Measurements from ENCODE around the gene EGF. TPM values are rescaled to one million over a fixed set of nuclear protein-coding genes. Genes with fewer than 3 reads are reported as not detected.
A peak's percentile ranks its signal among the peaks of the same experiment; 100 is the strongest.

The EGF gene
- total RNA-seq, 1 donor from 2014 or later = 24.5 TPM

DNA sequence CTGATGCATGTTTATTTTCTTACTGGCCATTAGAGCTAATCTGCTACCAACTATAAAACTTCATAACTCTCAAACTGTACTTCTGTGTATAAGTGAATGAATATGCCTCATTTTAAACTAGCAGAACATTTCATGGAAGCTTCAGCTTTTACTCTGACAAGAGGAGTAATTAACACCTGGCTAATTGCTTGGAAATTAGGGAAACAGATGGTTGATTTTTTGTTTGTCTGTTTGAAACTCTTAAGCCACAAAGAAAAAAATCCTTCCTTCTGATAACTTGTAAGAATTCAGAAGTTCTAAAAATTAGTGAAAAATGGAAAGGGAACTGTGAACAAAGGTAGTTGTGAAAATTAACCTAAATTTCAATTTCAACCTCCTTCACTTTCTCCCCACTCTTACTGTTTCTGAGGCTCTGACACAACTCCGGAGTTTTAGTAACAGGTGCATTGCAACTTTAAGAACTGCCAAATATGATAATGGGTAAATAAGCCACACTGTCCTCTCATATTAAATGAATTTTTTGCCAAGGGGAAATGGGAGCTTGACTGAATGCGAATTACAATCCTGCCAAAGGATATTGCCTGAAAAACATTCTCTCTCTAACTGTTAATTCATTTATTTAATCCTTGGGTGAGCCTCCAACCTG, 1.0 kb downstream of the EGF start:
- peak overlapping the region; percentile 75 to 82 (median 76) for H3K9ac ChIP-seq (ENCODE audit: low read depth in 1 of 3, low read length in 3 of 3)

DNA sequence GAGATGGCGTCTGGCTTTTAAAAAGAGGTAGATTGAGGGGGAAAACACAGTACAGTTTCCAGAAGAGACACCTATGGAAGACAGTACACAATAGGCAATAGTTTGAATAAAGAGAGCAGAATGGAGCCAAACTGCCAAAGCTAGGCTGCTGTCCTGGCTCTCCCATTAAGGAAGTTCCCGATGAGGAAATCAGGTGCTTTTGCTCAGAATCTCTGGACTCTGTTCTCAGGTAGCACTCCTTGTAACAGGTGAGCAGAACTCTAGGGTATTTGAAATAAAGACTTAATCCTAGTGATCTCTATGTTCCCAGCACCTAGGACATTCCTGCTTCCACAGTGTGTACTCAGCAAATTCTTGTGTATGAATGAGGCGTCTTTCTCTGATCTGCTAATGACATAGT, 1.6 kb downstream of the EGF start:
- H3K27ac ChIP-seq (ENCODE audit: low read depth, low read length) = peak overlapping the region; percentile 95
- H3K4me3 ChIP-seq (ENCODE audit: low read length in 3 of 3) = peak overlapping the region; percentile 74 to 81 (median 77)
- H3K9ac ChIP-seq (ENCODE audit: low read depth in 1 of 3, low read length in 3 of 3) = peak overlapping the region; percentile 75 to 82 (median 76)

More for the DNA sequence above, 1.0 kb downstream of the EGF start:
- H3K27me3 ChIP-seq (ENCODE audit: control insufficient read depth in 3 of 3, insufficient read depth in 3 of 3, low read length in 3 of 3) = no peaks in the 10 kb centered on the region
- peak overlapping the region; percentile 74 to 81 (median 77) for H3K4me3 ChIP-seq (ENCODE audit: low read length in 3 of 3)
- H3K4me1 ChIP-seq (ENCODE audit: control insufficient read depth in 3 of 3, insufficient read depth in 3 of 3, low read length in 3 of 3) = peaks cover 0 to 13% (median 8%) of the 10 kb centered on the region in 3 donors
- H3K9me3 ChIP-seq (ENCODE audit: control insufficient read depth in 3 of 3, low read length in 3 of 3) = no peaks in the 10 kb centered on the region
- H3K27ac ChIP-seq (ENCODE audit: low read depth, low read length) = peak overlapping the region; percentile 95
- H3K36me3 ChIP-seq (ENCODE audit: control insufficient read depth in 3 of 3, insufficient read depth in 3 of 3, low read length in 3 of 3) = no peaks in the 10 kb centered on the region

DNA sequence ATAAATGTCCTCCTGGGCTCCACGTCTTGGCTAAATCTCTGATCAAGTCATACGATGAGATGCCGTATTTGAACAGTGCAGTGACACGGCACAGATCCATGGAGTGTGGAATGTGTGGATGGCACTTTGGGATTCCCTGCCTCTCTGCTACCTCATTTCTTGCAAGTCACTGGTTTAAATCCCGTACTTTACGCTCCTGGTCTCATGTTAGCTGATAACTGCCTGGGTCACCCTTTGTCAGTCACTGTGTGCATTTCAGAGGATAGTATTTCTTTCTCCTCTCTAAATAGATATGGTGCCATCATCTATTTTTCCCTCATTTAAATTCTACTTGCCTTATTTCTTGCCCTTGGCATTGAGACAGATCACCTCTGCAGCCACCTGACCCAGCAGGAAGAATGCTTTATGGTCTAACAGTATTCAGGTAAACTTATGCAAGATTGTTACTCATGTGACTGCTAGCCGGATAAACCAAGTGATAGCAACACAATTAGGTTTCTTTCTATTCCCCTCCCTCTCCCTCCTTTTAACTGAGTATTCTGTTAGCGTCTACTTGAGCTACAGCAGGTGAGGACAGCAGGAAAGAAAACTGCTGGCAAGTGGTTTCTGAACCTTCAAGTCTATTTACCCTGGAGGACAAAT, 2.8 kb downstream of the EGF start:
- H3K36me3 ChIP-seq (ENCODE audit: control insufficient read depth in 3 of 3, insufficient read depth in 3 of 3, low read length in 3 of 3) = no peaks in the 10 kb centered on the region
- peaks cover 0 to 20% (median 10%) of the 10 kb centered on the region in 3 donors for H3K4me1 ChIP-seq (ENCODE audit: control insufficient read depth in 3 of 3, insufficient read depth in 3 of 3, low read length in 3 of 3)
- H3K9ac ChIP-seq (ENCODE audit: low read depth in 1 of 3, low read length in 3 of 3) = peak overlapping the region; percentile 75 to 79 (median 76)
- peak overlapping the region; percentile 95 for H3K27ac ChIP-seq (ENCODE audit: low read depth, low read length)
- no peaks in the 10 kb centered on the region for H3K27me3 ChIP-seq (ENCODE audit: control insufficient read depth in 3 of 3, insufficient read depth in 3 of 3, low read length in 3 of 3)
- H3K9me3 ChIP-seq (ENCODE audit: control insufficient read depth in 3 of 3, low read length in 3 of 3) = no peaks in the 10 kb centered on the region
- peak overlapping the region; percentile 74 to 81 (median 77) for H3K4me3 ChIP-seq (ENCODE audit: low read length in 3 of 3)

More for the DNA sequence above, 1.6 kb downstream of the EGF start:
- H3K27me3 ChIP-seq (ENCODE audit: control insufficient read depth in 3 of 3, insufficient read depth in 3 of 3, low read length in 3 of 3) = no peaks in the 10 kb centered on the region
- H3K9me3 ChIP-seq (ENCODE audit: control insufficient read depth in 3 of 3, low read length in 3 of 3) = no peaks in the 10 kb centered on the region
- peaks cover 0 to 17% (median 8%) of the 10 kb centered on the region in 3 donors for H3K4me1 ChIP-seq (ENCODE audit: control insufficient read depth in 3 of 3, insufficient read depth in 3 of 3, low read length in 3 of 3)
- no peaks in the 10 kb centered on the region for H3K36me3 ChIP-seq (ENCODE audit: control insufficient read depth in 3 of 3, insufficient read depth in 3 of 3, low read length in 3 of 3)

DNA sequence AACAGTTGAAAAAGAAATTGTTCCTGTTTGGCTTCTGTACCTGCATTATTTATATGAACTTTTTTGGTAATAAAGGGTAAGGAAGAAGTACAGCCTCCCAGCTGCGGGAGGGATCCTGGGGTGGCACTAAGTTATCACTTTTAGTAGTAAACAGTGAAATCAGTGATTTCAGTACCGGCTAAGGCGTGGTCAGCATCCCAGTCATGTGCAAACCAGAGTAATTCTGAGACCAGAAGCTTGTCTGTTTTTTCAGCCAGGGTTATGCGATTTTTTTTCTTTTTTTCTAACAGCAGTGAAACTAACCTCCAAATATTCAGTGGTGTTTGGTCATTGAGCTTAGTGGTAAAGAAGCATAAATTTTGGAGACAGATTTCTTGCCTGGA, 3.3 kb downstream of the EGF start:
- H3K27ac ChIP-seq (ENCODE audit: low read depth, low read length) = peak overlapping the region; percentile 95
- peak overlapping the region; percentile 69 to 75 (median 73) for H3K9ac ChIP-seq (ENCODE audit: low read depth in 1 of 3, low read length in 3 of 3)
- H3K9me3 ChIP-seq (ENCODE audit: control insufficient read depth in 3 of 3, low read length in 3 of 3) = no peaks in the 10 kb centered on the region
- H3K36me3 ChIP-seq (ENCODE audit: control insufficient read depth in 3 of 3, insufficient read depth in 3 of 3, low read length in 3 of 3) = no peaks in the 10 kb centered on the region
- no peaks in the 10 kb centered on the region for H3K27me3 ChIP-seq (ENCODE audit: control insufficient read depth in 3 of 3, insufficient read depth in 3 of 3, low read length in 3 of 3)
- H3K4me1 ChIP-seq (ENCODE audit: control insufficient read depth in 3 of 3, insufficient read depth in 3 of 3, low read length in 3 of 3) = peaks cover 0 to 20% (median 10%) of the 10 kb centered on the region in 3 donors
- H3K4me3 ChIP-seq (ENCODE audit: low read length in 3 of 3) = peak overlapping the region; percentile 74 to 81 (median 77)

DNA sequence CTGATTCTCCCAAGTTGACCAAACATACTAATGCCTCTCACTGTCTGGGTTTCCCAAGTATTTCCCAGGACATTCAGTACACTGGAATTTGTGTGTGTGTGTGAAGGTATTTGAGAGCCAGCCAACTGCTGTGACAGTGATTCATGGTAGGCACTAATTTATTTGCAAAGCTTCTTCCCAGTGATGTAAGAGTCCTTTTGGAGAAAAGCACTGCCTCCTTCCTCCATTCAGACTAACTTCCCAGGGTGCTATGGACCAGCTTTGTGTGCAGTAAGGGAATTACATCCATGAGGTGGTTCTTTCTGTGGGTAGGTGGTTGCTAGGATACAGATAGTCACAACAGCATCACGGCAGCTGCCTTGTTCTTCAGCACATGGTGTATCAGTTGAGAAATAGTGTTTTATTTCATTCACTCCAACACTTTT, 8.7 kb downstream of the EGF start:
- Histone ChIP-seq H3K27ac (ENCODE audit: low read depth, low read length) (peak overlapping the region; percentile 28), H3K4me3 (ENCODE audit: low read length in 3 of 3) (no peak overlapping the region), H3K4me1 (ENCODE audit: control insufficient read depth in 3 of 3, insufficient read depth in 3 of 3, low read length in 3 of 3) (peaks cover 10 to 26% (median 13%) of the 10 kb centered on the region in 3 donors), H3K9ac (ENCODE audit: low read depth in 1 of 3, low read length in 3 of 3) (no peak overlapping the region), H3K27me3 (ENCODE audit: control insufficient read depth in 3 of 3, insufficient read depth in 3 of 3, low read length in 3 of 3) (no peaks in the 10 kb centered on the region), H3K9me3 (ENCODE audit: control insufficient read depth in 3 of 3, low read length in 3 of 3) (no peaks in the 10 kb centered on the region), H3K36me3 (ENCODE audit: control insufficient read depth in 3 of 3, insufficient read depth in 3 of 3, low read length in 3 of 3) (peaks cover 0 to 2% (median 0%) of the 10 kb centered on the region in 3 donors)

DNA sequence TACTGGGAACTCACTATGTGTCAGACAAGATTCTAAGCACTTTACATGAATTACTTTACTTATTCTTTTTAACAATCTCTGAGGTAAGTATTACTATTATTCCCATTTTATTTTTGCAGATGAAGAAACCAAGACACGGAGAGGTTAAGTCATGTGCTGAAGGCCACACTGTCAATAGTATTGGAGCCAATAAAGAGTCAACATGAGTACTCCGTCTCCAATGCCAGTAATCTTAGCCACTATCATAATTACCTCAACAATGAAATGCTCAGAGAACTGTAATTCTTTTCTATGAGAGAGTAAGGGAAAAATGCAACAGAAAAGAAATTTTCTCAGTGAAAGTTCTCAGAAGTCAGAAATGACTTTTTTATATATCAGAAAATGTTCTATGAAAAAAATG, 12.7 kb downstream of the EGF start:
- Histone ChIP-seq H3K27ac (ENCODE audit: low read depth, low read length) (no peak overlapping the region), H3K27me3 (ENCODE audit: control insufficient read depth in 3 of 3, insufficient read depth in 3 of 3, low read length in 3 of 3) (no peaks in the 10 kb centered on the region), H3K9me3 (ENCODE audit: control insufficient read depth in 3 of 3, low read length in 3 of 3) (no peaks in the 10 kb centered on the region), H3K4me1 (ENCODE audit: control insufficient read depth in 3 of 3, insufficient read depth in 3 of 3, low read length in 3 of 3) (peaks cover 10 to 12% (median 11%) of the 10 kb centered on the region in 3 donors), H3K4me3 (ENCODE audit: low read length in 3 of 3) (no peak overlapping the region), H3K9ac (ENCODE audit: low read depth in 1 of 3, low read length in 3 of 3) (no peak overlapping the region), H3K36me3 (ENCODE audit: control insufficient read depth in 3 of 3, insufficient read depth in 3 of 3, low read length in 3 of 3) (peaks cover 0 to 2% (median 0%) of the 10 kb centered on the region in 3 donors)

DNA sequence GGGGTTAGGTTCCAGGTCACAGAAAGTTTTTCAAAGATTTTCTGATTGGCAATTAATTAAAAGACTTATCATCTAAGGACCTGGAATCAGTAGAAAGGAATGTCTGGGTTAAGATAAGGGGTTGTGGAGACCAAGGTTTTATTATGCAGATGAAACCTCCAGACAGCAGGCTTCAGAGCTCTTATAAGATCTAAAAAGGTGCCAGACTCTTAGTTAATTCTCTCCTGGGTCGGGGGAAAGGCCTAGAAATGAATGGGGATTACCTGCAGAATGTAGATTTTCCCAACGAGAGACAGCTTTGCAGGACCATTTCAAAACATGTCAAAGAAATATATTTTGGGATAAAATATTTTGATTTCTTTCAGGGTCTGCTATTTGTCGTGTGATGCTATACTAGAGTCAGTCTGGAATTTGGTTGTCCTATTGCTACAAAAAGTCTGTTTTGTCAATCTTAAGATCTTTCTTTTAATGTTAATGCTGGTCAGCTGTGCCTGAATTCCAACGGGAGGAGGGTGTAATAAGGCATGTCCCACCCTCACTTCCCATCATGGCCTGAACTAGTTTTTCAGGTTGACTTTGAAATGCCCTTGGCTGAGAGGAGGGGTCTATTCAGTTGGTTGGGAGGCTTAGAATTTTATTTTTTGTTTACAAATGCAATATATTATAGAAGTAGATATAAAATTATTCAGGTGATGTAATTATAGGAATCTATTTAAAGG, 15.8 kb downstream of the EGF start:
- Histone ChIP-seq H3K9me3 (ENCODE audit: control insufficient read depth in 3 of 3, low read length in 3 of 3) (no peaks in the 10 kb centered on the region), H3K9ac (ENCODE audit: low read depth in 1 of 3, low read length in 3 of 3) (no peak overlapping the region), H3K27ac (ENCODE audit: low read depth, low read length) (no peak overlapping the region)

DNA sequence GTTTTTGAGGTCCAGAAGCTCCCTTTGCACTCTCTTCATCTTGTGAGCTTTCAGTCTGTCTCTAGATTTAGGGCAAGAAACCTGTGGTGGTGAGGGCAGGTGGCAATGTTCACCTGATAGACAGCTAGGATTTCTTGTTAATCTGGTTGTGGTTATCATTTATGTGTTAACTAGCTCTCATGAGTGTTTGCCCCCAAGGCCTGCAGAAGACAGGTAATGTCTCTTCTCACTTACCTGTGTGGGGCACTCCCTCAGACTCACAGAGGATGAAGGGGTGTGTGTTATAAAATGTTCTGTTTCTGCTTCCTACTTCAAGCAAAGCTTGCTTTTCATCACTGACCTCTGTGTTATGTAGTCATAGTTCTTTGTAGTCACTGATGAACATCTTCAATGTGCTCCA, 17.8 kb downstream of the EGF start:
- no peak overlapping the region for H3K9ac ChIP-seq (ENCODE audit: low read depth in 1 of 3, low read length in 3 of 3)
- no peak overlapping the region for H3K4me3 ChIP-seq (ENCODE audit: low read length in 3 of 3)
- peaks cover 0 to 2% (median 0%) of the 10 kb centered on the region in 3 donors for H3K4me1 ChIP-seq (ENCODE audit: control insufficient read depth in 3 of 3, insufficient read depth in 3 of 3, low read length in 3 of 3)
- no peaks in the 10 kb centered on the region for H3K27me3 ChIP-seq (ENCODE audit: control insufficient read depth in 3 of 3, insufficient read depth in 3 of 3, low read length in 3 of 3)
- H3K27ac ChIP-seq (ENCODE audit: low read depth, low read length) = no peak overlapping the region
- H3K9me3 ChIP-seq (ENCODE audit: control insufficient read depth in 3 of 3, low read length in 3 of 3) = no peaks in the 10 kb centered on the region
- H3K36me3 ChIP-seq (ENCODE audit: control insufficient read depth in 3 of 3, insufficient read depth in 3 of 3, low read length in 3 of 3) = peaks cover 0 to under 1% (median 0%) of the 10 kb centered on the region in 3 donors

More for the DNA sequence above, 15.8 kb downstream of the EGF start:
- peaks cover 0 to 2% (median 0%) of the 10 kb centered on the region in 3 donors for H3K36me3 ChIP-seq (ENCODE audit: control insufficient read depth in 3 of 3, insufficient read depth in 3 of 3, low read length in 3 of 3)
- peaks cover 0 to 2% (median 0%) of the 10 kb centered on the region in 3 donors for H3K4me1 ChIP-seq (ENCODE audit: control insufficient read depth in 3 of 3, insufficient read depth in 3 of 3, low read length in 3 of 3)
- no peaks in the 10 kb centered on the region for H3K27me3 ChIP-seq (ENCODE audit: control insufficient read depth in 3 of 3, insufficient read depth in 3 of 3, low read length in 3 of 3)
- no peak overlapping the region for H3K4me3 ChIP-seq (ENCODE audit: low read length in 3 of 3)

DNA sequence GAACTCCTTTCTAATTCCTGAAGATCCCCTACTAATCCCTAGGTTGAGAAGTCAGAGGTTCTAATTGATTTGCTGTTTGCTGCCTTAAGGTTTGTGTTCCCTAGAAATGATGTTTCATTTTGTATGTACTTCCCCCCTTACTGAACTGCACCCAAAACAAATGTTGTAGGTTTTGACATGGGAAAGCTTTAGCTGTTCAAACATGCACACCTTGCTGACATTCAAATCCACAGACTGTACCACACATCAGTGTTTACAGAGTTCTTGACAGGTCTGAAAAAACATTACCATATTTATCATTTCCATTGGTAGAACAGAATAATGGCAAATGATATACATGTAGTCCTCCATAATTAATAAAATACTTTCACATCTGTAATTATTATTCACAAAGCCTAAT, 18.2 kb downstream of the EGF start:
- no peak overlapping the region for H3K9ac ChIP-seq (ENCODE audit: low read depth in 1 of 3, low read length in 3 of 3)
- H3K9me3 ChIP-seq (ENCODE audit: control insufficient read depth in 3 of 3, low read length in 3 of 3) = no peaks in the 10 kb centered on the region
- H3K36me3 ChIP-seq (ENCODE audit: control insufficient read depth in 3 of 3, insufficient read depth in 3 of 3, low read length in 3 of 3) = no peaks in the 10 kb centered on the region
- no peak overlapping the region for H3K4me3 ChIP-seq (ENCODE audit: low read length in 3 of 3)
- no peak overlapping the region for H3K27ac ChIP-seq (ENCODE audit: low read depth, low read length)
- peaks cover 0 to 2% (median 0%) of the 10 kb centered on the region in 3 donors for H3K4me1 ChIP-seq (ENCODE audit: control insufficient read depth in 3 of 3, insufficient read depth in 3 of 3, low read length in 3 of 3)
- no peaks in the 10 kb centered on the region for H3K27me3 ChIP-seq (ENCODE audit: control insufficient read depth in 3 of 3, insufficient read depth in 3 of 3, low read length in 3 of 3)

Data from skeletal muscle tissue (tissue), 4 donors.